Activated CD4-positive, alpha-beta T cell treated with anti-CD3 and anti-CD28 coated beads for 24 hours (primary cell): ENCODE results near the gene SPDYE4.

Source experiments
- DNase-seq, 2 donors: peaks; one replicate each; pipeline ENCODE4 v3.0.0-alpha.2; 2020; ENCODE audit warnings: low read depth in 2 of 2

Gene SPDYE4

DNA sequence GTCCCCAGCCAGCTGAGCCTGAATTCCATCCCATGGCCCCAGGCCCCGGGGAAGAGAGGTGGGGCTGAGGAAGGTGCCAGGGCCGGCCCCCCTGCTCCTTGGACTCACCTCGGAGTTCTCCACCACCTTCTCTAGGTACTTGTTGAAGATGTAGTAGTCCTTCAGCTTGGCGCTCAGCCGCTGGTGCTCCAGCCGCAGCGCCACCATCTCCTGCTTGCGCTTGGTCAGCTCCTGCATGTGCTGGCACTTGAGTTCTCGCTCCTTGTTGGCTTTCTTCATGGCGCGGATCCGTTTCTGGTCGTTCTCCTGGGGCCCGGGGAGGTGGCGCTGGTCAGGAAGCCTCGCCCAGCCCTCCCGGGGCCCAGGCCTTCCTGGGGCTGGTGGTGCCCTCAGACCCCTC is 17.0 kb downstream of the SPDYE4 start:
- no peak for DNase-seq

GRCh38 chr17:8740486-8740885 is 17.9 kb downstream of the SPDYE4 start:
- DNase-seq, result no peak

GRCh38 chr17:8739097-8739496 is 19.2 kb downstream of the SPDYE4 start:
- no peak for DNase-seq

DNA sequence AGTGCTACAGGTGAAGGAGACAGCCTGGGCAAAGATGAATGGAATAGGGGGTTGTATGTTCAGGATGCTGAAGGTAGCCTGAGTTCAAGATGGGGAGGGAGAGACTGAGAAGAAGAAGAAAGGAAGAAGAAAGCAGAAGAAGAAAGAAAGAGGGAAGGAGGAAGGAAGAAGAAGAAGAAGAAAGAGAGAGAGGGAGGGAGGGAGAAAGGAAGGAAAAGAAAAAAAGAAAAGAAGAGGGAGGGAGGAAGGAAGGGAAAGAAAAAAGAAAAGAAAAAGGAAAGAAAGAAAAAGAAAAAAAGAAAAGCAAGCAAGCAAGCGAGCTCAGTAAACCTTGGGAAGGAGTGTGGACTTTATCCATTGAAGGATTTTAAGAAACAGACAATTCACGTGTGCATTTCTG is 21.6 kb downstream of the SPDYE4 start:
- DNase-seq, result no peak

DNA sequence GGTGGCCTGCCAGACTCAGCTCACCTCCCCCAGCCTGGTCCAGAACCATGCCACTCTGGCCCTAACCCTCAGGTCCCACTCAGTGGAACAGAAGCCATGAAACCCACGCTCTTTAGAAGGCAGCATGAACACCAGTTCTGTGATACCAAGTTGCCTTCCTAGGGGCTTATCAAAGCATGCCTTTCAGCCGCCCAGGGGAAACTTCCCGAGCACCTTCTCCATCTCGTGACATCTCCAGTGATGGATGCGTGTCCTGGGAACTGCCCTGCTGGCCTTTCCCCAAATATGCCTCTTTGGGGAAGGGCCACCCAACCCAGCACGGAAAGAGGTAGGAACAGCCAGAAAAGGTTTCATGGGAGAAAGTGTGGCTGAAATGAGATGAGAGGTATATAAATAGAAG is 22.0 kb downstream of the SPDYE4 start:
- no peak for DNase-seq

GRCh38 chr17:8735336-8735939 is 22.9 kb downstream of the SPDYE4 start:
- no peak for DNase-seq

DNA sequence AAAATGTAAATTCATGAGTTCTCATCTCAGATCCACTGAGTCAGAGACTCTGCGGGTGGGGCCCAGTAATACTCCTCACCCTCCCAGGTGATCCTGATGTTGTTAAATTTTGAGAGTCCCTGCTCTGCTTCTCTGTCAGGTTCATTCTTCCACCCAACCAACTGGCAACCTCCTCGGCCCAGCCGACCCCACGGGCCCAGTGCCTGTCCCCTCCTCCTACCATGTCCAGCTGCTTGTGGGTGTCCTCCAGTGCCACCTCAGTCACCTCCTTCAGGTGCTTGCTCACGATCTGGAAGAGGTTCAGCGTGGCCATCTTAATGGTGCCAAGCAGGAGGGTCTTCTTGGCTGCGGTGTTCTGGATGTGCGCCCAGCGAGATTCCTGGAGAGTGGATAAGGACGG is 23.5 kb downstream of the SPDYE4 start:
- DNase-seq, result no peak

DNA sequence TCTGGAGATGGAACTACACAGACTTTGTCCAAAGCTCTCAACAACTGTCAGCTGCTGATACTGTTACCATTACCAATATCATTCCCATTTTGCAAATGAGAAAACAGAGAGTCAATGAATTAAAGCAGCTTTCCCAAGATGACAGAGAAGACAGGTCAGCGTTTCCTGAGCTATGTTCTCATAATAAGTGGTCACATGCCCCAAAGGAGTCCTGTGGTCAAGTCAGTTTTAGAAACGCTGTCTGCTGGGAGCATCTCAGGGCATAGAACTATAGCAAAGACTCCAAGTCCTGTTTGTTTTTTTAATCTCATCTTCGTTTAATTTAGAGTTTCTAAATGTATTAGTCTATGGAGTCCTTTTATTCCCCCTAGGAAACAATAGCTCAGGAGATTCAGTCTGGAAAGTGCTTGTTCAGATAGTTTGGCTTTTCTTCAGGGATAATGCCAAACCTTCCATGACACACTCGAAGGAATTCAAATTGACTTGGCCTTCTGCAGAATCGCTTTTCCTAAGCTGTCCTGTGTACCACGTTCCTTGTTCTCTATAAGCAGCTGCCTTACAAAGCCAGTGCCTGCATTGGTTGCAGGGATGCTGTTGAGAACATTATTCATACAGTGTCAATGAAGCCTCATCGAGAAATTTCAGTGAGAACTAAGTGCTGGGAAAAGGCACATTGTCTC is 25.8 kb downstream of the SPDYE4 start:
- DNase-seq, result no peak

DNA sequence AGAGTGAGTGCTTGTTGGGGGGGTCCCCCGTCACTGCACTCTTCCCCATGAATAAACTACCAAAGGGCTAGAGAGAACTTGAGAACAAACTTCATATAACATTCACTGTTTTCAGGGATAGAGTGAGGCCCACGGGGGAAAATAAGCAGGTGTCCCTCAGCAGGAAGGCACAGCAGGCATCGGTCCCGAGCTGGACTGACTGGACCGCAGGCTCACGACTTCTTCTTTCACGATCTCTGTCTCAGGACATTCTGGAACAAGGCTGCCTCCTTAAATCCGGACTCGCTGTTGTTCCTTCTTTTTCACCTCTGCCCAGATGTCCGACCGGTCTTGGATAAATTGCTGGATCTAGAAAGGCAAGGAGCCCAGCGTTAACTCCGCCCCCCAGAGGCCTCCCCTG is 28.5 kb downstream of the SPDYE4 start:
- DNase-seq, result no peak

GRCh38 chr17:8729421-8729820 is 28.9 kb downstream of the SPDYE4 start:
- DNase-seq, result no peak

GRCh38 chr17:8728971-8729370 is 29.4 kb downstream of the SPDYE4 start:
- DNase-seq, result no peak

GRCh38 chr17:8728251-8728938 is 30.0 kb downstream of the SPDYE4 start:
- no peak for DNase-seq

- DNase-seq, result no peak
Observed at GRCh38 chr17:8726941-8727555, 31.3 kb downstream of the SPDYE4 start.

GRCh38 chr17:8725881-8726876 is 32.2 kb downstream of the SPDYE4 start:
- no peak for DNase-seq

DNA sequence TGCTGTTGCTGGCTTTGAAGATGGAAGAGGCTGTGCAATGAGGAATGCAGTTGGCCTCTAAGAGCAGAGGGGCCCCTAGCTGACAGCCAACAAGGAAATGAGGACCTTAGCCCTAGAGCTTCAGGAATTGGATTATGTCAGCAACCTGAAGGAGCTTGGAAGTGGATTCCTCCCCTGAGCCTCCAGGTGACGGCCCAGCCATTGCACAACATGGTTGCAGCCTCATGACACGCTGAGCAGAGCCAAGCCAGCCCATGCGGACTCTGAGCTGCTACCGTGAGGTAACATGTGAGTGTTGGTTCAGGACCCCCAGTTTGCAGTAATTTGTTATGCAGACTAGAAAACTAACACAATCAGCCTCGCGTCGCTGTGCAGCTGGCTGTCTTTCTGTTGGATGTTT is 33.9 kb downstream of the SPDYE4 start:
- no peak for DNase-seq

GRCh38 chr17:8720596-8720995 is 37.8 kb downstream of the SPDYE4 start:
- no peak for DNase-seq

GRCh38 chr17:8719291-8720246 is 38.8 kb downstream of the SPDYE4 start:
- no peak for DNase-seq

DNA sequence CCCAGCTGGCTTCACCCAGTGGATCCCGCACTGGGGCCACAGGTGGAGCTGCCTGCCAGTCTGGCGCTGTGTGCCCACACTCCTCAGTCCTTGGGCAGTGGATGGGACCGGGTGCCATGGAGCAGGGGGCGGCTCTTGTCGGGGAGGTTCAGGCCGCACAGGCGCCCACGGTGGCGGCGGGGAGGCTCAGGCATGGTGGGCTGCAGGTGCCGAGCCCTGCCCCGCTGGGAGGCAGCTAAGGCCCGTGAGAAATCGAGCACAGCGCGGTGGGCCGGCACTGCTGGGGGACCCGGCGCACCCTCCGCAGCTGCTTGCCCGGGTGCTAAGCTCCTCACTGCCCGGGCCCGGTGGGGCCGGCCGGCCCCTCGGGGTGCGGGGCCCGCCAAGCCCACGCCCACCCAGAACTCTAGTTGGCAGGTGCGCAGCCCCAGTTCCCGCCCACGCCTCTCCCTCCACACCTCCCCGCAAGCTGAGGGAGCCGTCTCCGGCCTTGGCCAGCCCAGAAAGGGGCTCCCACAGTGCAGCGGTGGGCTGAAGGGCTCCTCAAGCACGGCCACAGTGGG is 40.3 kb downstream of the SPDYE4 start:
- no peak for DNase-seq

DNA sequence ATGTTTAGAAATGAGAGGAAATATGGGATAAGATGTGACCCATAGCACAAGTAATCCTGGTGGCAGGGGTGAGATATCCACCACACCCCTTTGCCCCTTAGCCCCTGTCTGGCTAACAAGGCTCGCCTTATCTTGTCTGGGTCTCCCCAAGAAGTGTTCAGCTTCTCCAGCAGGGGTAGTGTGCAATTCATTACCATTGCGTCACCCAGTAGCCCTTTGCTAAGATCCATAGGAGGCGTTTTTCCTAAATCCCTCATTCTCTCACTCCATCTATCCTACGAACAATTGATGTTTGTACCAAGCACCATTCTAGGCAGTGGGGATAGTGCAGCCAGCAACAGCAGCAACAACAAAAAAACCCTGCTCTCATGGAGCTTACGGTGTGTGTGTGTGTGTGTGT is 44.5 kb downstream of the SPDYE4 start:
- DNase-seq, result no peak

DNA sequence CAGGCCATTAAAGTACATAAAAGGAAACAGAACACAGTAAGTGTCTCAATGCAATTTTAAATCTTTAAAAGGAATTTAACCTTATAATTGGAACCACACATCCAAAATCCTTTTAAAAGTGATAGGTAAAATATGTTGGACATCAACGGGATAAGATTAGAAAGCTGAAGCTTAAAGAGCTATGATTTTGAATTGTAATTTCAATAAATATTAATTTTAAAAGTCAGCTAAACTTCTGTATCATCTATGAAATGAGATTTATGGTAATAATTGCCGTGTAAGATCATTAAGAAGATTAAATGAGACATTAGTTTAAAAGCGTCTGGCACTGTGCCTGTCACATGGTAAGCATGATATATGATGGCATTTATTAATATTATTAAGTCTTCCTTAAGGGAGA is 45.0 kb downstream of the SPDYE4 start:
- no peak for DNase-seq
